Measurements from ENCODE around the gene RNF144A.
"Not testable (repeated sequence)": the region's sequence is repeated elsewhere in the genome, so short reads cannot be mapped to it uniquely, and the experiment has no call there.

Gene RNF144A, protein sequence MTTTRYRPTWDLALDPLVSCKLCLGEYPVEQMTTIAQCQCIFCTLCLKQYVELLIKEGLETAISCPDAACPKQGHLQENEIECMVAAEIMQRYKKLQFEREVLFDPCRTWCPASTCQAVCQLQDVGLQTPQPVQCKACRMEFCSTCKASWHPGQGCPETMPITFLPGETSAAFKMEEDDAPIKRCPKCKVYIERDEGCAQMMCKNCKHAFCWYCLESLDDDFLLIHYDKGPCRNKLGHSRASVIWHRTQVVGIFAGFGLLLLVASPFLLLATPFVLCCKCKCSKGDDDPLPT

GRCh38 chr2:6917071-6917760, at the start of gene RNF144A:
RNF144A (plus strand) TSS chr2:6917412; CDS start chr2:6996927, 79,515 bp downstream.
- FAIRE-seq: no peak

GRCh38 chr2:6872394-6872793, 44.8 kb upstream of the RNF144A start:
- FAIRE-seq: no peak

GRCh38 chr2:6874032-6874431, 43.2 kb upstream of the RNF144A start:
- no peak for FAIRE-seq

- FAIRE-seq: no peak
Measured at GRCh38 chr2:6876309-6876708, 40.9 kb upstream of the RNF144A start.

DNA sequence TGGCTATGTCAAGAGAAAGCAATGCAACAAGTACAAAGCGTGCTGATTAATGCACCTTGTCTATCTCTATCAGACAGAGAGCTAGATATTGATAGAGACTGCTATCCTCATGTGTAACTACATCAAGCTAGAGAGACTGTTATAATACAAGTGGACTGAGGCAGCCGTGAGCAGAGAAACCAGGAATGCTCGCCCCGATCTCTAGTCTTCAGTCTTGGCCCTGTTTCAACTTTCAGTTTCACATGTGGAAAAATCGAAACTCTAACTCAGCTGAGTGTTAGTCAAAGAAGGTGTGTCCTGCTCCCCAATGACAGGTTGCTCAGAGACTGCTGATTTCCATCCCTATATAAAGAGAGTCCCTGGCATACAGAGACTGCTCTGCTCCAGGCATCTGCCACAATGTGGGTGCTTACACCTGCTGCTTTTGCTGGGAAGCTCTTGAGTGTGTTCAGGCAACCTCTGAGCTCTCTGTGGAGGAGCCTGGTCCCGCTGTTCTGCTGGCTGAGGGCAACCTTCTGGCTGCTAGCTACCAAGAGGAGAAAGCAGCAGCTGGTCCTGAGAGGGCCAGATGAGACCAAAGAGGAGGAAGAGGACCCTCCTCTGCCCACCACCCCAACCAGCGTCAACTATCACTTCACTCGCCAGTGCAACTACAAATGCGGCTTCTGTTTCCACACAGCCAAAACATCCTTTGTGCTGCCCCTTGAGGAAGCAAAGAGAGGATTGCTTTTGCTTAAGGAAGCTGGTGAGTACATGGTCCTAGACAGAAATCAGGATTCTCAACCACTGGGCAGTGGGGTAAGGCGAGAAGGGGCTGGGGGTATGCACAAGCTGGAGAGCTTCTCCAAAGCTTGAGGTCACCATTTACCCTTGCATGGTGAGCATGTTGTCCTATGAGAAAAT, 39.6 kb upstream of the RNF144A start, which contains the start of gene RSAD2:
Gene RSAD2, plus strand, starts transcription at position 376 of the 903 bp plus-strand sequence. Its CDS starts 24 bp downstream, at position 400.
- no peak for FAIRE-seq

DNA sequence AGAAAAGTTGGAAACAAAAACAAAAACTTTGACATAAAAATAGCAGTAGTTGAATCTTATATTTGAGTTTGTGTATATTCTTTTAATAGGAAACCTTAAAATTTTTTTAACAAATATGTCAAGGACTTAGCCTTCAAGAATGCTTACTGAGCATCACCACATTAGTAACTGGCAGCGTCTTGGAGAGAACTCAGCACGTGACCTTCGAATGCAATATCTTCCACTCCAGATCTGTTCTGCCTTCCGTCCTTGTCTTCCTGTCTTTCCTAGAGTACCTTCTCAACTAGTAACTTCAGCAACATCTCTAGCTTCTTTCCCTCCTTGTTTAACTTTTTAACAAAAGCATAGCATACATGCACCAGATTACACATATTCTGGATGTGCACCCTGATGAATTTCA, 38.7 kb upstream of the RNF144A start:
- FAIRE-seq: no peak

GRCh38 chr2:6879011-6879410, 38.2 kb upstream of the RNF144A start:
- no peak for FAIRE-seq

GRCh38 chr2:6880200-6880733, 36.9 kb upstream of the RNF144A start:
- FAIRE-seq: no peak

DNA sequence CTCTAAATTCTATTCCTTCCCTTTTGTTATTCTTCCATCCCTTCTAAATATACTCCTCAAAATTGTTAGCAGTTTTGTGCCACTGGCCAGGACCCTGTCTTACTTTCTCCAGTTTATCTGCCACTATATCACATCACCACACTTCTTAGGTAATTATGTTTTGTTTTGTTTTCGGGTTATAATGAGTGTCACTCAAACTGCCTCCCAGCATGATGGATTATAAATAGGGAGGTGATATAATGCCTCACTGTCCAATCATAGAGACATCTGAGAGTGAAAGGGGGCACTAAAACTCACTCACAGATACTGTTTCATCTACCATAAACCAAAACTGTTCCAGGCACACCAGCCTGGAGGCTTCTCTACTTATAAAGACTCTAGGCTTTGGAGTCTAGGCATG, 36.2 kb upstream of the RNF144A start:
- FAIRE-seq: no peak

- no peak for FAIRE-seq
Measured at GRCh38 chr2:6881516-6881915, 35.7 kb upstream of the RNF144A start.

DNA sequence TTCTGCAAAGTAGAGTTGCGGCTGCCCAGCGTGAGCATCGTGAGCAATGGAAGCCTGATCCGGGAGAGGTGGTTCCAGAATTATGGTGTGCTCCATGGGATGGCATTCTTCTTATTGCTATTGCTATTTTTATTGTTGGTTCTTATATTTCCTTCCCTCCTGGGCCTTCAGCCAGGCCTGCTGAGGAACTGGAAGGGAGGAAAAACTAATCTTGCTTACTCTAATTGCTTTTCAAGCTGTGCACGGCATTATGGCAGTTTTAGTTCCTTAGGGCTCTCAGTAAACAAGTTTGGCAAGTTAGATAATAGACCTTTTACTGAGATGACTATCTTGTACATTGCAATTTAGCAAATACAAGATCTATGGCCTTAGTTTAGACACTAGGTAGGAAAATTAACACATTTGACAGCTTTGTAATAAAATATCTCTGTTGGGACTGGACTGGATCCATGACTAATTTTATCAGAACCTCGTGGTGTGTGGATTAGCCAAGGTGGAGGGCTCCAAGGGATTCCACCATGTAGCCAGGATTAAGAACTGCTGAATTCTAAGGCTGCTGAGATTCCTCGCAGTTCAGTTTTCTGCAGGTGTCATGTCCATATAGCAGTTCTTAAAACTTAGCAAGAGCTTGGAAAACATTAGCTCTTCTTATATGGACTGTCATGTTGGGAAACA, 33.6 kb upstream of the RNF144A start:
- FAIRE-seq: no peak

GRCh38 chr2:6885551-6885950, 31.7 kb upstream of the RNF144A start:
- FAIRE-seq: no peak

- FAIRE-seq: no peak
Measured at GRCh38 chr2:6885968-6886367, 31.2 kb upstream of the RNF144A start.

DNA sequence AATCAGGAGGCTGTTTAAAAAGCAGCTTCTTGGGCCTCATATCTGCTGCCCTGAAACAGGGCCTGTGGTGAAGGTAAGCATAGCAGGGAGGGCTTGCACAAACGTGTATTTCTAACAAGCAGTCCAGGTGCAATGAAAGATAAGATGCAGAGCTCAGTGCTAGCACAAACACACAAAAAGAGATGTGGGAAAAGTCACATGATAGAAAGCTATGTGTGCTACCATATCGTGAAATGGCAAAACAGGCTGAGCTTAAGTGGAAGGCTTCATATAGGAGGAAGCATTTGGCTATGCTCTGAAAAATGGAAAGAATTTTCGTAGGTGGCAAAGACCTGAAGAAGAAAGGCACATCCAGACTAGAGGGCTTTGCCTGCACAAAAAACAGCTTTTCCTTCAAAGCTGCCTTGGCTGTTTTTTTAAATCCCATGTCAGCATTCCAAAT, 29.4 kb upstream of the RNF144A start:
- FAIRE-seq: no peak

DNA sequence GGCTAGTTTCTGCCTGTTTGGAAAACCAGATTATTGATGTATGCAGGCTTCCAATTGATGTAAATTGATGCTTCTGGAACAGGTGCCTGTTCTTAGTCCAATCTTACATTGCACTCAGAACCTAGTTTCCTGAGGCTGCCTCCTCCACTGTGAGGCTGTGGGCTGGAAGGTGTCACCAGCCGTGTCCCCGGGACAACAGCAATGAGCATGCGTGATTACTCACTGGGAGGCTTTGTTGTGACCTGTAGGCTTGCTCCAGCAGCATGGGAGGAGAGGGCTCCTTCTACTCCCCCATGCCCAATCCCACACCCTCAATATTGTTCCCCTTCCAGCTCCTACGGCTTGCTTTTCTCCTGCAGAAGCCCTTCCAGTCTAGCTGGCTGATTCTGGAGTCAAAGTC, 28.5 kb upstream of the RNF144A start:
- FAIRE-seq: no peak

GRCh38 chr2:6893876-6894482, 23.2 kb upstream of the RNF144A start:
- FAIRE-seq: no peak

DNA sequence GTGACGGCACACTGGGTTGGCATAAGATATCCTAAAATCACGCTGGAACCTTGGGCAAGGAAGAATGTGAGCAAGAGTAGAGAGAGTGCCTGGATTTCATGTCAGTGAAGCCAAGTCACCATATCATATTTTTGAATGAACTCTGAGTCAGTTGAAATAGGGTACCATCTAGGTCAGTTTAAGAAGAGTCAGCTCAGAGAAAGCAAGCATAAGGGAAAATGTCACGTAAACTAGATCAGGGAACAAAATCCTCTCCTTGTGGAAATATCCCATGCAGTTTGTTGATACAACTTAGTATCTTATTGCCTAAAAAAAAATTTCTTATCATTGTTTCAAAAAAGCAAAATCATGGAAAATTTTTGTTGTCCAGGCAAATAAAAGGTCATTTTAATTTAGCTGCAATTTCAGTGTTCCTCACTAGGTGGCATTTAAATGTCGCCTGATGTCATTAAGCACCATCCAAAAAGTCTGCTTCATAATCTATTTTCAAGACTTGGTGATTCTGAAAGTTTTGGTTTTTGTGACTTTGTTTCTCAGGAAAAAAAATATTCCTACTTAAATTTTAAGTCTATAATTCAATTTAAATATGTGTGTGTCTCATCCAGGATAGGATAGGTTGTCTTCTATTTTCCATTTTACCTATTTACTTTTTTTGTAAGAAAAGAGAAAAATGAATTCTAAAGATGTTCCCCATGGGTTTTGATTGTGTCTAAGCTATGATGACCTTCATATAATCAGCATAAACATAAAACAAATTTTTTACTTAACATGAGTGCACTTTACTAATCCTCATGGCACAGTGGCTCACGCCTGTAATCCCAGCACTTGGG, 20.1 kb upstream of the RNF144A start:
- peak; percentile 97 for FAIRE-seq

DNA sequence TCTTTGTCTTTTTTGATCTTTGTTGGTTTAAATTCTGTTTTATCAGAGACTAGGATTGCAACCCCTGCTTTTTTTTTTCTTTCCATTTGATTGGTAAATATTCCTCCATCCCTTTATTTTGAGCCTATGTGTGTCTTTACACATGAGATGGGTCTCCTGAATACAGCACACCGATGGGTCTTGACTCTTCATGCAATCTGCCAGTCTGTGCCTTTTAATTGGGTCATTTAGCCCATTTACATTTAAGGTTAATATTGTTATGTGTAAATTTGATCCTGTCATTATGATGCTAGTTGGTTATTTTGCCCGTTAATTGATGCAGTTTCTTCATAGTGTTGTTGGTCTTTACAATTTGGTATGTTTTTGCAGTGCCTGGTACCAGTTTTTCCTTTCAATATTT, 14.6 kb upstream of the RNF144A start:
- not testable (repeated sequence) for FAIRE-seq

DNA sequence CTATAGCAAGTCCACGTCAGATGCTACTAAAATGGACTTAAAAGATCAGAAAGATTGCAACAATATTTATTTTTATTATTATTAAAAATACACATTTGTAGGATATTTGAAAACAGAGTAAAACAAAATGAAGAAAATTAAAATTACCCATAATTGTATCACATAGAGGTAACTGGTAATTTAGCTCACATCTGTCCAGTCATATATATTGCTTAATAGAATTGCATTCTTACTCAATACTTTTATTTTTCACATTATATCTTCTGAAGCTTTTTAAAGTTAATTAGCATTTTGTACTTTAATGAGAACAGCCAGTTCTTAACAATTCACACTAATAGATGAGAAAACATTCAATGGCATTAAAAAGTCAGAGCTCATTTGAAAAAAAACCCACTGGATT, 11.5 kb upstream of the RNF144A start:
- FAIRE-seq: no peak

- FAIRE-seq: no peak
Measured at GRCh38 chr2:6906165-6906741, 11.0 kb upstream of the RNF144A start.

DNA sequence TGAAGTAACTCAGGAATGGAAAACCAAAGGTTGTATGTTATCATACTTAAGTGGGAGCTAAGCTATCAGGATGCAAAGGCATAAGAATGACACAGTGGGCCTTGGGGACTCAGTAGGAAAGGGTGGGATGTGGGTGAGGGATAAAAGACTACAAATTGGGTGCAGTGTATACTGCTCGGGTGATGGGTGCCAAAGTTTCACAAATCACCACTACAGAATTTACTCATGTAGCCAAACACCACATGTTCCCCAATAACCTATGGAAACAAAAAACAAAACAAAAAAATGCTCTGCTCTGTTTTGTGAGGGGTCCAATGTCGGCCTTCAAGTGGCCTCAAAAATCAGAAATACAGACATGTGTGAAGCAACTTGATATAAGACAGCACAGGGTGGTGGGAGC, 8.9 kb upstream of the RNF144A start:
- FAIRE-seq: no peak

Data from A204.1 (cell line).